ENCODE data around the gene SMYD3. TPM values are rescaled to one million over a fixed set of nuclear protein-coding genes. Genes with fewer than 3 reads are reported as not detected.

SMYD3 gene
- total and polyA plus RNA-seq, 2 of the 4 experiments (the other 2 are of a cell fraction) = 26.5 to 37.6 TPM

- no peaks in the 10 kb centered on the region for H3K4me1 ChIP-seq (ENCODE audit: control insufficient read depth, insufficient read depth, low read length)
- H3K4me3 ChIP-seq (ENCODE audit: insufficient read depth, low read depth, low read length) = no peak overlapping the region
- no peak overlapping the region for H2BK5ac ChIP-seq (ENCODE audit: low read depth, low read length, poor library complexity, severe bottlenecking)
- H3K4me2 ChIP-seq (ENCODE audit: low read depth, low read length) = no peak overlapping the region
- 20% methylated on average over 1 of the region's 5 CpGs; no CpG with 5 or more reads in 1 of the 2 experiments for WGBS, 2 experiments (ENCODE audit: extremely low coverage in 2 of 2, insufficient read length in 1 of 2)
- peaks cover 13% of the 10 kb centered on the region for H3K9me3 ChIP-seq (ENCODE audit: control insufficient read depth, insufficient read depth, low read length)
- no peak overlapping the region for H2BK15ac ChIP-seq (ENCODE audit: low read depth, low read length)
- no peak overlapping the region for H4K91ac ChIP-seq (ENCODE audit: insufficient read depth, low read depth, low read length)
- H4K20me1 ChIP-seq (ENCODE audit: insufficient read depth, low read length) = no peaks in the 10 kb centered on the region
- no peak overlapping the region for H3K14ac ChIP-seq (replicated peaks; ENCODE audit: low read depth, low read length)
- no peak overlapping the region for H3K9ac ChIP-seq (ENCODE audit: low read depth, low read length)
- BruUV-seq (replicated peaks) = no TSS peak
- no peaks in the 10 kb centered on the region for H3K36me3 ChIP-seq (ENCODE audit: control insufficient read depth, insufficient read depth, low read length)
- H4K5ac ChIP-seq (ENCODE audit: low read depth, low read length) = no peak overlapping the region
- intact Hi-C loops (cut with micrococcal nuclease) = no loop called here
- DNase-seq (no peak), ATAC-seq (ENCODE audit: low read depth) (peak; percentile 14)
- dilution Hi-C loops (cut with HindIII; ENCODE audit: low sequenced_read_pairs, unreplicated experiment) = no loop called here
- CTCF ChIA-PET = no interaction called here
- H2AK9ac ChIP-seq (replicated peaks; ENCODE audit: low read depth, low read length, poor library complexity) = no peak overlapping the region
- no peak overlapping the region for H2BK20ac ChIP-seq (ENCODE audit: low read depth, low read length)
- peak overlapping the region; percentile 84 for H2AFZ ChIP-seq (replicated peaks; ENCODE audit: low read length, poor library complexity)
- H3K23ac ChIP-seq (ENCODE audit: low read depth, low read length) = no peak overlapping the region
- H3K27ac ChIP-seq (ENCODE audit: insufficient read depth, low read length) = no peak overlapping the region
- H3K18ac ChIP-seq (ENCODE audit: low read depth, low read length) = no peak overlapping the region
- H3K27me3 ChIP-seq (ENCODE audit: control insufficient read depth, insufficient read depth, low read length) = peaks cover 11% of the 10 kb centered on the region
- in situ Hi-C loops (cut with MboI; ENCODE audit: low sequenced_read_pairs) = no loop called here
- H3K79me1 ChIP-seq (ENCODE audit: low read depth in 1 of 2, low read length in 2 of 2) = no peaks in the 10 kb centered on the region
- H2AK5ac ChIP-seq (ENCODE audit: low read depth, low read length) = no peak overlapping the region
- peak overlapping the region; percentile 40 to 74; a peak in 3 of 4 replicates for H4K8ac ChIP-seq (ENCODE audit: low read depth in 2 of 2, low read length in 2 of 2)
- no peaks in the 10 kb centered on the region for H3K9me1 ChIP-seq (ENCODE audit: insufficient read depth, low read length)
- no peak overlapping the region for H2BK120ac ChIP-seq (ENCODE audit: low read depth, low read length)
- no peak for TF ChIP-seq SMC3 (IDR thresholded peaks at IDR 0.05; ENCODE audit: low read depth, low read length)
- POLR2A ChIA-PET (ENCODE audit: unreplicated experiment) = no interaction called here
- H3K56ac ChIP-seq (ENCODE audit: extremely low read depth, insufficient read depth, low read length) = no peak overlapping the region
- no peak overlapping the region for H3K4ac ChIP-seq (ENCODE audit: low read depth, low read length)
These were observed 20.5 kb upstream of the SMYD3 start for GRCh38 chr1:246527402-246528088.
